ENCODE data around the gene SLC31A1. TPM values are rescaled to one million over a fixed set of nuclear protein-coding genes. Genes with fewer than 3 reads are reported as not detected.

The SLC31A1 gene
- total RNA-seq, 1 experiment from 2014 or later, result 27.2 TPM

- Histone ChIP-seq H3K9me2 (ENCODE audit: insufficient read depth) (no peaks in the 10 kb centered on the region; the same call in 1 of the 2 replicates), H3K36me3 (ENCODE audit: low read depth) (peaks cover 18% of the 10 kb centered on the region), H3F3A (ENCODE audit: insufficient read depth, low read depth) (peaks cover 12% of the 10 kb centered on the region), H3K9me3 (ENCODE audit: insufficient read depth, low read depth) (no peaks in the 10 kb centered on the region), H4K20me1 (ENCODE audit: insufficient read depth) (no peaks in the 10 kb centered on the region; the same call in 1 of the 2 replicates), H3K4me2 (no peak overlapping the region), H3K27ac (no peak overlapping the region), H3K79me2 (ENCODE audit: low read depth) (no peaks in the 10 kb centered on the region), H2AFZ (no peak overlapping the region), H3K27me3 (ENCODE audit: insufficient read depth, low read depth) (no peaks in the 10 kb centered on the region), H3K4me3 (no peak overlapping the region), H3K4me1 (replicated peaks; ENCODE audit: insufficient read depth) (peaks cover 14% of the 10 kb centered on the region)
- ChIA-PET POLR2A (ENCODE audit: unreplicated experiment) (no interaction called here), CTCF (no interaction called here)
- no TSS peak for BruUV-seq (replicated peaks)
- intact Hi-C loops (cut with micrococcal nuclease; ENCODE audit: unreplicated experiment), result no loop called here
- DNase-seq, result no peak
- TF ChIP-seq CTCF (conservative IDR thresholded peaks at IDR 0.05) (no peak), EZH2 (IDR thresholded peaks at IDR 0.05; ENCODE audit: low read depth) (no peak)
Measured at GRCh38 chr9:113192455-113192854, 28.9 kb upstream of the SLC31A1 start.

GRCh38 chr9:113199683-113200329, 21.5 kb upstream of the SLC31A1 start:
- CTCF ChIA-PET, result no interaction called here
- Histone ChIP-seq H3K79me2 (ENCODE audit: low read depth) (no peaks in the 10 kb centered on the region), H3K27ac (no peak overlapping the region), H3K4me3 (no peak overlapping the region), H3K4me1 (replicated peaks; ENCODE audit: insufficient read depth) (no peaks in the 10 kb centered on the region), H4K20me1 (ENCODE audit: insufficient read depth) (no peaks in the 10 kb centered on the region; the same call in 1 of the 2 replicates), H3K9me3 (ENCODE audit: insufficient read depth, low read depth) (no peaks in the 10 kb centered on the region), H3K36me3 (ENCODE audit: low read depth) (peaks cover 12% of the 10 kb centered on the region), H2AFZ (no peak overlapping the region), H3K27me3 (ENCODE audit: insufficient read depth, low read depth) (no peaks in the 10 kb centered on the region), H3K4me2 (no peak overlapping the region), H3K9me2 (ENCODE audit: insufficient read depth) (no peaks in the 10 kb centered on the region), H3F3A (ENCODE audit: insufficient read depth, low read depth) (no peaks in the 10 kb centered on the region)
- POLR2A ChIA-PET (ENCODE audit: unreplicated experiment), result no interaction called here
- BruUV-seq (replicated peaks), result no TSS peak
- no peak for TF ChIP-seq CTCF (conservative IDR thresholded peaks at IDR 0.05)
- no peak for TF ChIP-seq EZH2 (IDR thresholded peaks at IDR 0.05; ENCODE audit: low read depth)
- intact Hi-C loops (cut with micrococcal nuclease; ENCODE audit: unreplicated experiment), result no loop called here
- DNase-seq, result no peak

- intact Hi-C loops (cut with micrococcal nuclease; ENCODE audit: unreplicated experiment), result no loop called here
- Histone ChIP-seq H3F3A (ENCODE audit: insufficient read depth, low read depth) (no peaks in the 10 kb centered on the region), H3K4me1 (replicated peaks; ENCODE audit: insufficient read depth) (no peaks in the 10 kb centered on the region), H3K9me2 (ENCODE audit: insufficient read depth) (no peaks in the 10 kb centered on the region), H3K36me3 (ENCODE audit: low read depth) (peaks cover 12% of the 10 kb centered on the region), H3K79me2 (ENCODE audit: low read depth) (no peaks in the 10 kb centered on the region), H3K27me3 (ENCODE audit: insufficient read depth, low read depth) (no peaks in the 10 kb centered on the region), H4K20me1 (ENCODE audit: insufficient read depth) (no peaks in the 10 kb centered on the region), H3K4me3 (no peak overlapping the region), H3K9me3 (ENCODE audit: insufficient read depth, low read depth) (no peaks in the 10 kb centered on the region), H2AFZ (no peak overlapping the region), H3K27ac (no peak overlapping the region), H3K4me2 (no peak overlapping the region)
- no TSS peak for BruUV-seq (replicated peaks)
- TF ChIP-seq CTCF (conservative IDR thresholded peaks at IDR 0.05), result no peak
- TF ChIP-seq EZH2 (IDR thresholded peaks at IDR 0.05; ENCODE audit: low read depth), result no peak
- no peak for DNase-seq
- ChIA-PET CTCF (no interaction called here), POLR2A (ENCODE audit: unreplicated experiment) (no interaction called here)
Measured at GRCh38 chr9:113205432-113205831, 15.9 kb upstream of the SLC31A1 start.

Data from PC-9 (cell line).